Prostate gland (tissue), 2 donors: ENCODE results near the gene MT1E.

ENCODE experiments used
- POLR2A ChIP-seq: fragments of 450-650 bp; IDR thresholded peaks from one replicate; pipeline ENCODE4 v1.6.1; 2016; ENCODE audit warnings: antibody characterized with exemption, mild to moderate bottlenecking
- POLR2AphosphoS5 ChIP-seq: sonication (generic); formaldehyde crosslinking; IDR thresholded peaks from one replicate; pipeline ENCODE4 v1.6.1; 2017; ENCODE audit warnings: antibody characterized with exemption
- TF ChIP-seq, protein P1 (sequence below), 4 experiments: fragments of 200-600 bp in 2 of 4; fragments of 450-650 bp in 2 of 4; sonication (generic) in 2 of 4; IDR thresholded peaks; 1 replicate in 3 of 4; 2 replicates in 1 of 4; pipeline ENCODE4 v1.5.1; 2016 to 2019; ENCODE audit warnings: antibody characterized with exemption in 4 of 4, mild to moderate bottlenecking in 2 of 4, moderate library complexity in 2 of 4

DNA sequence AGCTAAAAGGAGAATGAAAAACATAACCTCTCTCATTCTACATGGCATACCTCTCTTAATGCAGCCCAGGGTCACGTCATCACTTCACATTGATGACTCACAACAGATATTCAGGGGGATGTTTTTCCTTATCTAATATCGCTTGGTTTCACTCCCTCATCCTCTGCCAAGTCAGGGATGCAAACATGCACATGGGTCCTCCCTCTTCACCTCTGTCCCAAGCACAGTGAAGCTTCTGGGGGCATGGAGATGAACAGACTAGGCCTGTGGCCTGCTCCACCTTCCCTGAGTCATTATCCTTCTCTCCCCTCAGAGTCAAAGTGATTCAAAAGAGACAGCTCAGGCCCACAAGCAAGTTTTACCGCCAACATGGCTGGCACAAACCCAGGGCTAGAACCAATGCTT, 19.5 kb upstream of the MT1E start:
- TF ChIP-seq, protein P1, sequence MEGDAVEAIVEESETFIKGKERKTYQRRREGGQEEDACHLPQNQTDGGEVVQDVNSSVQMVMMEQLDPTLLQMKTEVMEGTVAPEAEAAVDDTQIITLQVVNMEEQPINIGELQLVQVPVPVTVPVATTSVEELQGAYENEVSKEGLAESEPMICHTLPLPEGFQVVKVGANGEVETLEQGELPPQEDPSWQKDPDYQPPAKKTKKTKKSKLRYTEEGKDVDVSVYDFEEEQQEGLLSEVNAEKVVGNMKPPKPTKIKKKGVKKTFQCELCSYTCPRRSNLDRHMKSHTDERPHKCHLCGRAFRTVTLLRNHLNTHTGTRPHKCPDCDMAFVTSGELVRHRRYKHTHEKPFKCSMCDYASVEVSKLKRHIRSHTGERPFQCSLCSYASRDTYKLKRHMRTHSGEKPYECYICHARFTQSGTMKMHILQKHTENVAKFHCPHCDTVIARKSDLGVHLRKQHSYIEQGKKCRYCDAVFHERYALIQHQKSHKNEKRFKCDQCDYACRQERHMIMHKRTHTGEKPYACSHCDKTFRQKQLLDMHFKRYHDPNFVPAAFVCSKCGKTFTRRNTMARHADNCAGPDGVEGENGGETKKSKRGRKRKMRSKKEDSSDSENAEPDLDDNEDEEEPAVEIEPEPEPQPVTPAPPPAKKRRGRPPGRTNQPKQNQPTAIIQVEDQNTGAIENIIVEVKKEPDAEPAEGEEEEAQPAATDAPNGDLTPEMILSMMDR (IDR thresholded peaks at IDR 0.05), result no peak
- TF ChIP-seq POLR2A (no peak), POLR2AphosphoS5 (no peak)
